WERI-Rb-1 (cell line): ENCODE data around the gene SHISA9.

ENCODE experiments used
- DNase-seq: peaks from one replicate; pipeline ENCODE4 v3.0.0-alpha.2; 2020
- H3K27ac ChIP-seq: fragments of 250-450 bp; sonication (Bioruptor Pico); 2 replicates; pipeline ENCODE4 v1.5.1; 2020; ENCODE audit warnings: mild to moderate bottlenecking, moderate library complexity
- H3K27me3 ChIP-seq: fragments of 250-450 bp; sonication (Bioruptor Pico); 2 replicates; pipeline ENCODE4 v1.5.1; 2021; ENCODE audit warnings: mild to moderate bottlenecking, low read depth, moderate library complexity; ENCODE audit not compliant: insufficient read depth, severe bottlenecking
- H3K36me3 ChIP-seq: fragments of 250-450 bp; sonication (Bioruptor Pico); 2 replicates; pipeline ENCODE4 v1.5.1; 2020; ENCODE audit warnings: mild to moderate bottlenecking, moderate library complexity
- H3K4me3 ChIP-seq: 2 replicates; pipeline ENCODE4 v1.5.1; 2011; ENCODE audit warnings: low read depth, mild to moderate bottlenecking, control low read depth, low read length
- H3K9me3 ChIP-seq: fragments of 250-450 bp; sonication (Bioruptor Pico); 2 replicates; pipeline ENCODE4 v1.5.1; 2021; ENCODE audit warnings: mild to moderate bottlenecking, moderate library complexity; ENCODE audit not compliant: severe bottlenecking
- TF ChIP-seq, protein P1 (sequence below): IDR thresholded peaks from 2 replicates; pipeline ENCODE4 v1.5.1; 2011; ENCODE audit warnings: low read depth, mild to moderate bottlenecking, control low read depth, inconsistent platforms, low read length

Gene SHISA9

GRCh38 chr16:13103831-13104530 is 202.6 kb downstream of the SHISA9 start:
- Histone ChIP-seq H3K27me3 (no peaks in the 10 kb centered on the region), H3K36me3 (no peaks in the 10 kb centered on the region)
- TF ChIP-seq, protein P1, sequence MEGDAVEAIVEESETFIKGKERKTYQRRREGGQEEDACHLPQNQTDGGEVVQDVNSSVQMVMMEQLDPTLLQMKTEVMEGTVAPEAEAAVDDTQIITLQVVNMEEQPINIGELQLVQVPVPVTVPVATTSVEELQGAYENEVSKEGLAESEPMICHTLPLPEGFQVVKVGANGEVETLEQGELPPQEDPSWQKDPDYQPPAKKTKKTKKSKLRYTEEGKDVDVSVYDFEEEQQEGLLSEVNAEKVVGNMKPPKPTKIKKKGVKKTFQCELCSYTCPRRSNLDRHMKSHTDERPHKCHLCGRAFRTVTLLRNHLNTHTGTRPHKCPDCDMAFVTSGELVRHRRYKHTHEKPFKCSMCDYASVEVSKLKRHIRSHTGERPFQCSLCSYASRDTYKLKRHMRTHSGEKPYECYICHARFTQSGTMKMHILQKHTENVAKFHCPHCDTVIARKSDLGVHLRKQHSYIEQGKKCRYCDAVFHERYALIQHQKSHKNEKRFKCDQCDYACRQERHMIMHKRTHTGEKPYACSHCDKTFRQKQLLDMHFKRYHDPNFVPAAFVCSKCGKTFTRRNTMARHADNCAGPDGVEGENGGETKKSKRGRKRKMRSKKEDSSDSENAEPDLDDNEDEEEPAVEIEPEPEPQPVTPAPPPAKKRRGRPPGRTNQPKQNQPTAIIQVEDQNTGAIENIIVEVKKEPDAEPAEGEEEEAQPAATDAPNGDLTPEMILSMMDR = no peak

DNA sequence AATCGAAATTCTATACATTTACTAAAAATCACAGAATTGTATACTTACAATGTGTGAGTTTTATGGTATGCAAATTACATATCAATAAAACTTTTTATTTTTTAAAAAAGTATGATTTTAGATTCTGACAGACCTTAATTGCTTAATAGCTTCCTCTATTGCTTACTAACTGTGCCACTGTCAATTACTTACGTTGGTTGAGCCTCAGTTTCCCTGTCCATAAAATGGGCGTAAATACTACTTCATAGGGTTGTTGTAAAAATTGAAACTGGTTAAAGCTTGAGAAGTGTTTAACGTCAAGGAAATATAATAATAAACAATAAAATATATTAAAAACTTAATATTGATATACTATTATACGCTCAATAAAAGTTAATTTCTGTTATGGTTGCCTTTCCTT is 203.4 kb downstream of the SHISA9 start:
- Histone ChIP-seq H3K27me3 (no peaks in the 10 kb centered on the region), H3K27ac (no peak overlapping the region), H3K4me3 (no peak overlapping the region), H3K36me3 (no peaks in the 10 kb centered on the region), H3K9me3 (peaks cover 6% of the 10 kb centered on the region)
- TF ChIP-seq, protein P1 = no peak
- DNase-seq = no peak

More at GRCh38 chr16:13103831-13104530, 202.6 kb downstream of the SHISA9 start:
- no peak for DNase-seq
- peaks cover 6% of the 10 kb centered on the region for H3K9me3 ChIP-seq
- no peak overlapping the region for H3K4me3 ChIP-seq
- no peak overlapping the region for H3K27ac ChIP-seq

DNA sequence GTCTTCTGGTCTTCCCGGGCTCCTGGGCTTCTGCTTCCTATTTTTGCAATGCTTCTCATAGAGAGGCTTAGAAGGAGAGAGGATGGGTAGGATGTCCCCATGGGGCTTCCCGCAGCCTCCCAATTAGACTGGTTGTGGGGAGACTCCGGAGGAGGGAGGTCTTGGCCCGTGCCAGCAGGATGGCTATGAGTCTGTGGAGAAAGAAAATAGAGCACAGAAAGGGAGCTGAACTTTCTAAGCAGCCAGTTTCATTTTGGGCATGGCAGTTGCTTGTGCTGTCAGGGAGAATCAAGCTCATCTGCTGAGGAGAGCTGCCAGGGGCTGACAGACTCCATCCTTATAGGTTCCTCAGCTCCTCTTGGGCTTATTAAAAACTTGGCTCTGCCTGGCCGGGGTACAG is 204.0 kb downstream of the SHISA9 start:
- no peak for DNase-seq
- Histone ChIP-seq H3K4me3 (no peak overlapping the region), H3K27ac (no peak overlapping the region), H3K36me3 (no peaks in the 10 kb centered on the region), H3K27me3 (no peaks in the 10 kb centered on the region), H3K9me3 (peaks cover 6% of the 10 kb centered on the region)
- TF ChIP-seq, protein P1 = no peak

DNA sequence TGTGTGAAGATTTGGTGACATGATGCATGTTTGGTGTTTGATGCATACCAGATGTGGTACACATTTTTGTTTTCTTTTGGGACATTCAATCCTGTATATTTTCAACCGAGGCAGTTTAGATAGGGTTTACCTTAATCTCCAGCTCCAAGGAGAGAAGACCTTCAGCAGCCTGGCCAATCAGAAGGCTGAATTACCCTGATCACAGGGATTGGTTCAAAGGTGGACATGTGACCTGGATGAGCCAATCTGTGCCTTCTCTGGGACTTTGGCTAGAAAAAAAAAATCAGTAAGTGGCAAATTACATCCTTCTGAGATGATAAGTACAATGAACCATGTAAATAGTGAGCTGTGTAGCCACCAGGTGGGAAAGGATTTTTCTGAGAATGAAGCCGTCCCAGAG is 205.1 kb downstream of the SHISA9 start:
- Histone ChIP-seq H3K27me3 (no peaks in the 10 kb centered on the region), H3K9me3 (peaks cover 6% of the 10 kb centered on the region), H3K27ac (no peak overlapping the region), H3K4me3 (no peak overlapping the region), H3K36me3 (no peaks in the 10 kb centered on the region)
- TF ChIP-seq, protein P1 = no peak
- no peak for DNase-seq

DNA sequence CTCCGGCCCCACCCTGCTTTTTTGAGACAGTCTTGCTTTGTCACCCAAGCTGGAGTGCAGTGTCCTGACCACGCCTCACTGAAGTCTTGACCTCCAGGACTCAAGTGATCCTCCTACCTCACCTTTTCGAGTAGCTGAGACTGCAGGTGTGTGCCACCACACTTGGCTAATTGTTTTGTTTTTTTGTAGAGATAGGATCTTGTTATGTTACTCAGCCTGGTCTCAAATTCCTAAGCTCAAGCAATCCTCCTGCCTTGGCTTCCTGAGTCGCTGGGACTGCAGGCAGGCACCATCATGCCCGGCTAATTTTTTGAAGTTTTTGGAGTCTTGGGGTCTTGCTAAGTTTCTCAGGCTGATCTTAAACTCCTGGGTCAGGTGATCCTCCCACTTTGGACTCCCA is 206.7 kb downstream of the SHISA9 start:
- H3K4me3 ChIP-seq = no peak overlapping the region
- no peaks in the 10 kb centered on the region for H3K27me3 ChIP-seq
- TF ChIP-seq, protein P1 = no peak
- no peaks in the 10 kb centered on the region for H3K36me3 ChIP-seq
- no peak for DNase-seq
- no peak overlapping the region for H3K27ac ChIP-seq
- peaks cover 6% of the 10 kb centered on the region for H3K9me3 ChIP-seq

- Histone ChIP-seq H3K27ac (no peak overlapping the region), H3K9me3 (peaks cover 3% of the 10 kb centered on the region), H3K27me3 (no peaks in the 10 kb centered on the region), H3K4me3 (no peak overlapping the region), H3K36me3 (no peaks in the 10 kb centered on the region)
- no peak for DNase-seq
- TF ChIP-seq, protein P1 = no peak
Measured at GRCh38 chr16:13109171-13109570, 207.8 kb downstream of the SHISA9 start.
